Activated T-cell treated with anti-CD3 and anti-CD28 coated beads for 24 hours (primary cell): ENCODE data around the gene ZNRF2.
"Not testable (repeated sequence)": the region's sequence is repeated elsewhere in the genome, so short reads cannot be mapped to it uniquely, and the experiment has no call there.

ENCODE experiments used
- DNase-seq: peaks from one replicate; pipeline ENCODE4 v3.0.0-alpha.2; 2020; ENCODE audit warnings: low read depth

Gene ZNRF2

GRCh38 chr7:30363778-30364563 is 79.6 kb downstream of the ZNRF2 start:
- no peak for DNase-seq

DNA sequence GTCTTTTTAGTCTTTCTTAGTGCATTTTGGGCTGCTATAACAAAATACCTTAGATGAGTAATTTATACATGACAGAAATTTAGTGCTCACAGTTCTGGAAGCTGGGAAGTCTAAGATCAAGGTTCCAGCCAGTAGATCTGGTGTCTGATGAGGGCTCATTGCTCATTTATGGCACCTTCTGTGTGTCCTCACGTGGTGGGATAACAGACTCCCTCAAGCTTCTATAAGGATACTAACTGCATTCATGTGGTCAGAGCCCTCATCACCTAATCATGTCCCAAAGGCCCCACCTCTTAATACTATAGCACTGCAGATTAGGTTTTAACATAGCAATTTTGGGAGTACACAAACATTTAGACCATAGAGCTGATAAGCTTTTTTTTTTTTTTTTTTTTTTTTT is 80.4 kb downstream of the ZNRF2 start:
- DNase-seq = no peak

DNA sequence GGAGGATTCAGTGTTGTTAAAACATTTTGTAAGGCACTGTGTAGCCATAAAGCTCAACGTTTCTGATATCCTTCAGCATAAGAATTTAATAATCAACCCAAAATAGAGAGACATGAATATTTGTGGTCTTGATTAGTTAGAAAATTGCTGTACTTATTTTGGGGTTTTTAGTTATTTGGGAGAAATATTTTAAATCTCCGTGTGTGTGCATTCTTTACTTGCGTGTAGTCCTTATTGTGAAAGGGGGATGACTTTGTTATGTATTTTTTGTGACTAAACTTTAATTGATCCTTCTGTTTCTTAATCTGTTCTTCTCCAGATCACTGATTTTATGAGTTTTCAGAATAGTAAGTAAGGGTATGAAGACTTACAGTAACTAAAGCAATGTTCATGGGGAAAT is 81.2 kb downstream of the ZNRF2 start:
- DNase-seq = no peak

DNA sequence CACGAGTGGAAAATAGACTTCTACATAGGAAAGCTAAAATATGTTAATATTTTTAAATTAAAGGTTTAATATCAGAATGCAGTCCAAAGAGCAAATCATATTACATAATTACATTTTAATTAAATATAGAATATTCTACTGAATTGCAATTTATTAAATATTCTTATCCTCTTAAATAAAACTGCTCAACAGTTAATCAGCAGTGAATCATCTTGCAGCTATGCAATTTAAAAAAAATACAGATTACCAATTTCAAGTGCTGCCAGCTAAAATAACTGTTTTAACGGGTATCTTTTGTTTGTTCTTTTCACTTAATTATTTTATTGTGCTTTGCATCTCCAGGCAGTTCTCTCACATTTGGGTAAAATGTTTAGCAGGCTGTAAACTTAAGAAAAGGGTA is 82.2 kb downstream of the ZNRF2 start:
- no peak for DNase-seq

- DNase-seq = no peak
Observed at GRCh38 chr7:30367561-30367960, 83.2 kb downstream of the ZNRF2 start.

DNA sequence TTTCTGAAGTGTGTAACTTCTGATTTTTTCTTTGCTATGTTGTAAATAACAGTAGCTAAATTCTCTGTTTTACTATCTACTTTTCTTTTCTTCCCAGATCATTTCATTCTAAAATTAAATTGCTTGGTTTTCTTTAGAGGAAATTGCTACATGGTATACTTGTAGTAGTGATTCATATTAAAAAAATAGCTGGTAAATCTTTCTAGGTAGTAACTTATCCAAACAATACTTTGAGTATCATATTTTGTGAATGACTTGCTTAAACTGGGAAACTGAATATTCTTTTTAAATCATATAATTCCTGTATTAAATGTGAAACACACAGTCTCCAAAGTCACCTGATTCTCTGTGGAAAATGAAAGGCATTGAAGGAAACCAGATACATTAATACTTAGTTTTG is 85.5 kb downstream of the ZNRF2 start:
- DNase-seq = no peak

GRCh38 chr7:30371321-30371720 is 86.9 kb downstream of the ZNRF2 start:
- no peak for DNase-seq

GRCh38 chr7:30378275-30378674 is 93.9 kb downstream of the ZNRF2 start:
- no peak for DNase-seq

DNA sequence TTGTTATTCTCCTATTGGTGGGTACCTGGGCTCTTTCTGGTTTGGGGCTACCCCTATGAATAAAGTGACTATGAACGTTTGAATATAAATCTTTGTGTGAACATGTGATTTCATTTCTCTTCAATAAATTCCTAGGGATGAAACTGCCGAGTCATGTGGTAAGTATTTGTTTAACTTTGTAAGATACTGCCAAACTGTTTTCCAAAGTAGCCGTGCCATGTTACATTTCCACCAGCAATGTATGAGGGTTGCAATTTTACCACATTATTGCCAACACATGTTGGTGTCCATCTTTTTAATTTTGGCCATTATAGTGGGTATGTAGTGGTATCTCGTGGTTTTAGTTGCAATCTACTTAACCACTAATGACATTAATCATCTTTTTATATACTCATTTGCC is 94.7 kb downstream of the ZNRF2 start:
- no peak for DNase-seq

DNA sequence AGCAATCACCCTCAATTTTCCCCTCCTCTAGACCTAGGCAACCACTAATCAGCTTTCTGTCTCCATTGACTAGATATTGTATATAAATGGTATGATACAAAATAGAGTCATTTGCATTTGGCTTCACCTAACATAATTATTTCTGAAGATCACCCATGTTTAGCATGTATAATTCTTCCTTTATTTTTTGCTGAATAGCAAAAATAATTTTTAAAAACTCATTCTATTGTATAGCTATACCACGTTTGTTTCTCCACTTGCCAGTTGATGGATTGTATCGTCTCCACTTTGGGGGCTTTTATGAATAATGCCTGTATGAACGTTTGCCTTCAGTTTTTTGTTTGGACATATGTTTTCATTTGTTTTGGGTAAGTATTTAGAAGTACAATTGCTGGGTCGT is 95.3 kb downstream of the ZNRF2 start:
- DNase-seq = no peak

DNA sequence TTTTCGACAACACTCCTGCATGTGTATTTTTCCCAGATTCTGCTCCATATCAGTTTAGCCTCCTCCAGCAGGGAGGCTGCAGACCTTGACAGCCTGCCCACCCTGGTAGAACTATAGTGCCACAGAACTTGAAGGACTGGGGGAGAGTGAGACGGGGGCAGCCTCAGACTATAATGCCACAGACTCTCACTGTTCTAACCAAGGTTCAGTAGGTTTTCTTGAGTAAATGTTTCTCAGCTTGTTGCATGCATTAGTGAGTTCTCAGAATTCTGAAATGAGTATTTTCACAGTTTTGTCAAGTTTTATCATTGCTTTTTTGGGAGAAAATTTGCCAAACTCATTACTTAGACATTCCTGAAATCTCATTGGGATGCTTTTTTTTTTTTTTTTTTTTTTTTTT is 95.9 kb downstream of the ZNRF2 start:
- DNase-seq = no peak

DNA sequence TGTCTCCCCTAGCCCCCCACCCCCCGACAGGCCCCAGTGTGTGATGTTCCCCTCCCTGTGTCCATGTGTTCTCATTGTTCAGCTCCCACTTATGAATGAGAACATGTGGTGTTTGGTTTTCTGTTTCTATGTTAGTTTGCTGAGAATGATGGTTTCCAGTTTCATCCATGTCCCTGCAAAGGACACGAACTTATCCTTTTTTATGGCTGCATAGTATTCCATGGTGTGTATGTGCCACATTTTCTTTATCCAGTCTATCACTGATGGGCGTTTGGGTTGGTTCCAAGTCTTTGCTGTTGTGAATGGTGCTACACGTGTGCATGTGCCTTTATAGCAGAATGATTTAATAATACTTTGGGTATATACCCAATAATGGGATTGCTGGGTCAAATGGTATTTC is 96.4 kb downstream of the ZNRF2 start:
- DNase-seq = not testable (repeated sequence)

GRCh38 chr7:30382607-30383006 is 98.2 kb downstream of the ZNRF2 start:
- DNase-seq = no peak

DNA sequence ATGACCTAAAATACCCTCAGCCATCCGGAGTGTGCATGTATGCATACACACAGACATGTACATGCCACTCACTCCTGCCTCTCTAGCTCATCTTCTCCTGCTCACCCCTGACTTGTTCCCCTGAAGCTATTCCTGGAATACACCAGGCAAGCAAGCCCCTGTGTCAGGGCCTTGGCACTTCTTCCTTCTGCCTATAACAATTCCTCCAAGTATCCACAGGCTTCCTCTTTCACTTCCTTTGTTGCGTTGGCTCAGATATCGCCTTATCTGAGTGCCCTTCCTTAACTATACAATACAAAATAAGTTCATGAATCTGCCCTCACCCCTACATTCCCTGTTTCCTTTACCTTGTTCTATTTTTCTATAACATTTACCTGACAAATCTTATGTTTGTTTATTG is 105.4 kb downstream of the ZNRF2 start:
- DNase-seq = no peak

GRCh38 chr7:30390736-30391636 is 106.6 kb downstream of the ZNRF2 start:
- no peak for DNase-seq

GRCh38 chr7:30391806-30392205 is 107.4 kb downstream of the ZNRF2 start:
- no peak for DNase-seq

DNA sequence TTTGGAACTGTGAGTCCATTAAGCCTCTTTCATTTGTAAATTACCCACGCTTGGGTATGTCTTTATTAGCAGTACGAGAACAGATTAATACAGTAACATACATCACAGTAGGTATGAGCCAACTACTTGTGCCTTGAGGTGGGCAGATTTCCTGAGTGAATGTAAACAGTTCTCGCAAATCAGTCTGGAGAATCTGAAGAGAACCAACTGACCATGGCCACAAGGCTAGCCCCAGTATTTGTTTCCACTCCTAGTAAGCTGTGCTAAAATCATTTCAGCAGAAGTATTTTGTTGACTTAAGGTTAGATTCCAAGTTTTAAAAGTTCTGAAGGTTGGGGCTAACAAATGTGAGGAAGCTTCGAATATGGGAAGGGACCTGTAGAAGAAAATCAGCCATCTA is 111.3 kb downstream of the ZNRF2 start:
- DNase-seq = no peak

DNA sequence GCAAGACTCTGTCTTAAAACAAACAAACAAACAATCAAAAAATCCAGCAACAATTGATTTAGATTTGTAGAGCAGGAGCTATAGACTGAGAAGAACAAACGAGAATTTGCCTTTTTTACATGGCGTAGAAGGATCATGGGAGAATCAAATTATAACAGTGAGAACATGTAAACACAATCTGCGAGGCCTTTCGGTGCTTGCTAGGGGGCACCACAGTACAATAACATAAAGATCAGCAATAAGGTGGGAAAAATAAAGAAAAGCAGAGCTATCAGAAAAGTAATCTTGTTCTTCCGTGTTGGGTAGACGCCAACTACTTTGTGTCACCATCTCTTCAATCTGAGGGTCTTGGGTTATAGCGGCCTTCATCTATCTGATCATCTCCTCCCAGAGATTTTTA is 112.0 kb downstream of the ZNRF2 start:
- no peak for DNase-seq

DNA sequence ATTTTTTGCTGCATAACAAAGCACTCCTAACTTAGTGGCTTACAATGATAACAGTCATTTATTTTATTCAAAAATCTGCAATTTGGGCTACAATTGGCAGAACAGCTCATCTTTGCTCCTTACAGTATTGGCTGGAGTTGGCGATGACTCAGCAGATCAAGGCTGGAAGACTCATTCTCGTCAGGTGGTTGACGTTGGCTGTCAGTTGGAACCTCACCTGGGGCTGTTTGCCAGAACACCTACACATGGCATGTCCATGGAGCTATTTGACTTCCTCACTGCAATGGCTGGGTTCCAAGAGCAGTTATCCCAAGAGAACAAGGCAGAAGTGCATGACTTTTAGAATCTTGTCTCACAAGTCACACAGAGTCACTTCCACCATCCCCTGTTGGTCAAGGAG is 119.1 kb downstream of the ZNRF2 start:
- no peak for DNase-seq

DNA sequence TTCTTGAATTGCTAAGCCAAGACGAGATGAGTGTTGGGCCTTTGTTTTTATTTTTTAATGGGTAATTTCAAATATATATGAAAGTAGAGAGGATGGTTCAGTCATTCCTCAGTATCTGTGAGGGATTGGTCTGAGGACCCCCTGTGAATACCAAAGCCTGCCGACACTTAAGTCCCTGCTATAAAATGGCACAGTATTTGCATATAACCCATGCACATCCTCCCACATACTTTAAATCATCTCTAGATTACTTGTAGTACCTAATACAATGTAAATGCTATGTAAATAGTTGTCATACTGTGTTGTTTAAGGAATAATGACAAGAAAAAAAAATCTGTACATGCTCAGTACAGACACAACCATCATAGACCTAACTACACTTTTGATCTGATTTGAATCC is 120.8 kb downstream of the ZNRF2 start:
- no peak for DNase-seq

GRCh38 chr7:30406664-30407425 is 122.4 kb downstream of the ZNRF2 start:
- no peak for DNase-seq

GRCh38 chr7:30411173-30411572 is 126.8 kb downstream of the ZNRF2 start:
- DNase-seq = no peak

GRCh38 chr7:30411897-30412296 is 127.5 kb downstream of the ZNRF2 start:
- DNase-seq = no peak
